GM18868 (cell line): ENCODE measurements around the gene KLRF1.
A peak's percentile ranks its signal among the peaks of the same experiment; 100 is the strongest.

Experiments
- ATAC-seq: cut with Tn5 transposase; IDR thresholded peaks from one replicate; pipeline ENCODE4 v1.9.1; 2021; ENCODE audit warnings: mild to moderate bottlenecking, moderate library complexity; ENCODE audit not compliant: unreplicated experiment

The KLRF1 gene

GRCh38 chr12:9808504-9808903, 18.8 kb upstream of the KLRF1 start:
- no peak for ATAC-seq

- ATAC-seq = no peak
These were observed 17.9 kb upstream of the KLRF1 start for GRCh38 chr12:9809338-9809737.

DNA sequence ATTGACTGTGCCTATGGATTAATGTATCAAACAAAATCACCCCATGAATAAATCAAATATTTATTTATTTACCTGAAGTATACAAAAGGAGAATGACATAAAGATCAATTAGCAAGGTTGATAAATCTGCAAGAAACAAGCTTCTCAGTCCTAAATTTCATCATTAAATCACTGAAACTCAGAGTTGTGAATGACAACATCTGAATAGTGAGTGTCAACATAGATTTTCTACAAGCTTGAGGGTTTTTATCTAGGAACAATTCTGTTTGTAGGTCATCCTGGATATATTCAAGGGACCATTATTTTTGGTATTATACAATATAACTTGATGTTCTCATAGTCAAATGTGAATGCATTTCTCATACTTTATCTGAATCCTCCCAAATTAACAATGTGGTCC, 17.4 kb upstream of the KLRF1 start:
- ATAC-seq = no peak

GRCh38 chr12:9810671-9811070, 16.6 kb upstream of the KLRF1 start:
- ATAC-seq = no peak

- ATAC-seq = no peak
These were observed 15.7 kb upstream of the KLRF1 start for GRCh38 chr12:9811621-9812020.

GRCh38 chr12:9813821-9814798, 13.2 kb upstream of the KLRF1 start:
- peak; percentile 95 for ATAC-seq

DNA sequence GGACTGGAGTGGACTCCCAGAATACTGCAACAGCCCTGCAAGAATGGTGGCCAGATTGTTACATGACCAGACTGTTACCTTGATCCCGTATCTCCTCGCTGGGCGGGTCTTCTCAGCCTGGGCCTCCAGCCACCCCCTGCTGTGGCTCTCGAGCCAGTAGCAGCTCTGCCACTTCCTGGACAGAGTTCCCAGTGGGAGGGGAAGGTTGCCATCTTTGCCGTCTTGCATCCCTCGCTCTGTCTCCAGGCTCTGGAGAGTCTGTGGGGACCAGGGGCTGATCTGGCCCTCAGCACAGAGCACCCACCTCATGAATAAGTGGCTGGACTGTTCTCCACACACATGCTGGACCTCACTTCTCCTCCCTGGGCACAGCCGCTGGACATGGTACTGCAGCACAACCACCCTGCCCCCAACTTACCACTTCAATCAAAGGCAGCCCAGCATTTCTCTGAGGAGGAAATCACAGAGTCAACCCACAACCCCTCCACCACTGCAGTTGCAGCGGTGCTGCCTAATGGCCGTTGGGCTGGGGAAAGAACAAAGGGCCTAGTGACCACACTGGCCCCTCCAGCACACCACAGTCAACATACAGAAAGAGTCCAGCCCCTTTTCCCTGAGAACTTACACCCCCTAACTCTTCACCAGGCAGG, 6.9 kb upstream of the KLRF1 start:
- no peak for ATAC-seq

DNA sequence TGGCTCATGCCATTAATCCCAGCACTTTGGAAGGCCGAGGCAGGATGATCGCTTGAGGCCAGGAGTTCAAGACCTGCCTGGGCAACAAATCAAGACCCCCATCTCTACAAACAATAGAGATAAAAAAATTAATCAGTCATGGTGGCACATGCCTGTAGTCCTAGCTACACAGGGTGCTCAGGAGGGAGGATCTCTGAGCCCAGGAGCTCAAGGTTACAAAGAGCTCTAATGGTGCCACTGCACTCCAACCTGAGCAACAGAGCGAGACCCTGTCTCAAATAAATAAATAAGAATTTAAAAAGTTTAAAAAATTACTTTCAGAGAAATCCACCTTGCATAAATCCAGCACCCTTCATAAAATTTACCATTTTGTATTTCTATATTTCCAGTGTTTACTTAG, 2.2 kb downstream of the KLRF1 start:
- ATAC-seq = no peak

DNA sequence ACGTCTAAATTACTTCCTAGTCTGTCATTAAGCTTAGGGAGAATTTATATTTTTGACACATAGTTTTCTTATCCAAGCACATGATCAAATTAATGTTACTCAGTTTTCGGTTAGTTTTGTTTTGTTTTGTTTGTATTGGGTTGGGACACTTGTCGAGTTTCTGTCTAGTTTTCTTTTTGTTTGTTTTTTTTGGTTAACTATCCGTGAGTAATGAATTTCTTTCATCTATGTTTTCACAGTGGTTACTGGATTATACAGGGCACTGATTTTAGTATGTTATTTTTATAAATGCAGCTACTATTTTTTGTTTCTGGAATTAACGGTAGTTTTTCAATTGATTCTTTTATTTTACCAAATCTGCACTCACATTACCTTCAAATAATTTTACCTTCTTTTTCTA, 2.7 kb downstream of the KLRF1 start:
- ATAC-seq = no peak

- no peak for ATAC-seq
These were observed 4.4 kb downstream of the KLRF1 start for GRCh38 chr12:9831720-9832119.

- no peak for ATAC-seq
These were observed 16.1 kb downstream of the KLRF1 start for GRCh38 chr12:9843407-9843806.

- no peak for ATAC-seq
These were observed 21.6 kb downstream of the KLRF1 start for GRCh38 chr12:9848899-9849298.

DNA sequence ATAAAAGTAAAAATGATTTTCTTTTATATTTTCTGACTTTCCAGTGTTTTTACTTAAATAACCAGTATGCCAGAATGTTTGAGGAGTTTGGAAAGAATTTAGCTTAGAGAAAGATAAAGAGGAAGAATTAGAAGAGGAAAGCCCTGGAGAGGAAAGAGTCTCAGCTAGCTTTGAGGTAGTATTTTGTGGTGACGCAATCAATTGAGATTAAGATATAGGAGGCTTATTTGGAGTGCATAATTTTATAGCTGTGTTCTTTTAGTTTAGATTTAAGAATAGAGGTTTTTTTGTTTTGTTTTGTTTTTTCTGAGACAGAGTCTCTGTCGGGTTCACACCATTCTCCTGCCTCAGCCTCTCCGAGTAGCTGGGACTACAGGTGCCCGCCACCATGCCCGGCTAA, 23.8 kb downstream of the KLRF1 start:
- ATAC-seq = no peak

DNA sequence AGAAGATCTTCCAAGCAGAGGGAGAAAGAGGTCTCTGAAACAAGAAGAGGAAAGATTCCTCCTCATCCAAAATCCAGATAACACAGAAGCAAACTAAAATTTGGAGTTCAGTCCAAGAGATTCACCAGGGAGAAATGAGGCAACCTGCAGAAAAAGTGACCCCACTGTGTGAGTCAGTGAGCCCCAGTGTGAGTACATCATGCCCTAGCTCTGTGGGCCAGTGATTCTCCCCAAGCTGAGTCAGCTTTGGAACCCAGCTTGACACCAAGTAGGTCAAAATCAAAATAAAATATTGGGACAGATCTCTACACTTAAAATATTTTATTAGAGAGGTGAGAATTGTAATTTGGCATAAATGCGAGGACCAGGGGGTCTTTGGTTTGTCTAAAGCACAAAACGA, 24.6 kb downstream of the KLRF1 start:
- no peak for ATAC-seq

GRCh38 chr12:9856151-9856550, 28.9 kb downstream of the KLRF1 start:
- no peak for ATAC-seq

- no peak for ATAC-seq
These were observed 29.6 kb downstream of the KLRF1 start for GRCh38 chr12:9856894-9857293.

GRCh38 chr12:9858135-9858534, 30.9 kb downstream of the KLRF1 start:
- ATAC-seq = no peak

DNA sequence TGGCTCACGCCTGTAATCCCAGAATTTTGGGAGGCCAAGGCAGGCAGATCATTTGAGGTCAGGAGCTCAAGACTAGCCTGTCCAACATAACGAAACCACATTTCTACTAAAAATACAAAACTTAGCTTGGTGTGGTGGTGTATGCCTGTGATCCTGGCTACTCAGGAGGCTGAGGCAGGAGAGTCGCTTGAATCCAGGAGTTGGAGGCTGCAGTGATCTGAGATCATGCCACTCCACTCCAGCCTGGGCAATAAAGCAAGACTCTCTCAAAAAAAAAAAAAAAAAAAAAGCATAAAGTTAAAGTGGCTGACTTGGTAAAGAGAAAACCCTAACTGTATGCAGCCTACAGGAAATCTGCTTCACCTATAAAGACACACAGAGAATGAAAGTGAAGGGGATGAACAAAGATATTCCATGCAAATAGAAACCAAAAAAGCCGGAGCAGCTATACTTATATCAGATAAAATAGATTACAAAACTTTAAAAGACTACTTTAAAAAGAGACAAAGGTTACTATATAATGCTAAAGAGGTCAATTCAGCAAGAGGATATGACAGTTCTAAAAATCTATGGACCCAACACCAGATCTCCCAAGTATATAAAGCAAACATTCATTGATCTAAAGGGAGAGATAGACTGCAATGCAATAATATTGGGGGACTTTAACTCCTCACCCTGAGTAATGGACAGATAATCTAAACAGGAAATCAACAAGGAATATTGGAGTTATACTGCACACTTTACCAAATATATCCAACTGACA, 37.8 kb downstream of the KLRF1 start:
- ATAC-seq = no peak

GRCh38 chr12:9866860-9867269, 39.6 kb downstream of the KLRF1 start:
- ATAC-seq = no peak

GRCh38 chr12:9867531-9867930, 40.2 kb downstream of the KLRF1 start:
- ATAC-seq = no peak

DNA sequence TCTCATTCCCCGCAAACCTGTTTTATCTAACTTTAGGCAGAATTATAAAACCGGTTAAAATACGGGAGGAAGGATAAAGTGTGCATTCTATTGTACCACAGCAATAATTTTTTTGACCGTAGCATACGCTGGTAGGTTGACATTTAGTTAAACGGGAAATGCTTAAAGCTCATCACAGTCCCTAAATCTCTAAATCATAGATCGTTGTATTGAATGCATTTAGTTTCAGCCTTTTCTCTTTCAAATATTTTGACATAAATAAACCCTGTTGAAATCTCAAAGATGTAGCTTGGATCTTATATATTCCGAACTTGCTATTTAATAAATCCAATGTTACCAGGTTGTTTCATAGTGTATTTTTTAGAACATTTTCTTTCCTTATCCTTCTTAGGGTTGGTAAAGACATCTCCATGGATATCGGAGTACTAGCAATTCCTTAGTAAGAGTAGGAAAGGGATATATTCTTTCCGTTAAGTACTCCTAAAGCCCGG, 41.1 kb downstream of the KLRF1 start:
- no peak for ATAC-seq
